Measurements from ENCODE around the gene NCK2. TPM values are rescaled to one million over a fixed set of nuclear protein-coding genes. Genes with fewer than 3 reads are reported as not detected.

The NCK2 gene
- total RNA-seq, 1 experiment from 2014 or later, result 45.4 TPM

GRCh38 chr2:105739944-105740530, 4.7 kb upstream of the NCK2 start:
- CTCF ChIA-PET, result no interaction called here
- Histone ChIP-seq H3K4me1 (ENCODE audit: insufficient read depth, low read length) (peaks cover 20% of the 10 kb centered on the region), H3K27ac (ENCODE audit: low read length) (no peak overlapping the region), H2AFZ (ENCODE audit: low read length) (no peak overlapping the region), H3K36me3 (ENCODE audit: low read depth, low read length) (no peaks in the 10 kb centered on the region), H4K20me1 (ENCODE audit: low read length) (no peaks in the 10 kb centered on the region), H3K9ac (ENCODE audit: low read length) (no peak overlapping the region), H3K4me2 (ENCODE audit: low read length) (no peak overlapping the region), H3K27me3 (ENCODE audit: low read length) (no peaks in the 10 kb centered on the region), H3K9me3 (ENCODE audit: low read length) (no peaks in the 10 kb centered on the region), H3K4me3 (ENCODE audit: low read length) (no peak overlapping the region), H3K9me2 (replicated peaks; ENCODE audit: low read length) (no peaks in the 10 kb centered on the region), H3F3A (ENCODE audit: low read length, unreplicated experiment) (no peaks in the 10 kb centered on the region), H3K79me2 (ENCODE audit: low read length) (no peaks in the 10 kb centered on the region)
- no peak for ATAC-seq
- POLR2A ChIA-PET (ENCODE audit: unreplicated experiment), result no interaction called here
- no peak for TF ChIP-seq EZH2 (IDR thresholded peaks at IDR 0.05; ENCODE audit: low read length, unreplicated experiment)
- TF ChIP-seq EZH2phosphoT487 (IDR thresholded peaks at IDR 0.05; ENCODE audit: borderline replicate concordance, low read length), result no peak
- TF ChIP-seq, protein P1, sequence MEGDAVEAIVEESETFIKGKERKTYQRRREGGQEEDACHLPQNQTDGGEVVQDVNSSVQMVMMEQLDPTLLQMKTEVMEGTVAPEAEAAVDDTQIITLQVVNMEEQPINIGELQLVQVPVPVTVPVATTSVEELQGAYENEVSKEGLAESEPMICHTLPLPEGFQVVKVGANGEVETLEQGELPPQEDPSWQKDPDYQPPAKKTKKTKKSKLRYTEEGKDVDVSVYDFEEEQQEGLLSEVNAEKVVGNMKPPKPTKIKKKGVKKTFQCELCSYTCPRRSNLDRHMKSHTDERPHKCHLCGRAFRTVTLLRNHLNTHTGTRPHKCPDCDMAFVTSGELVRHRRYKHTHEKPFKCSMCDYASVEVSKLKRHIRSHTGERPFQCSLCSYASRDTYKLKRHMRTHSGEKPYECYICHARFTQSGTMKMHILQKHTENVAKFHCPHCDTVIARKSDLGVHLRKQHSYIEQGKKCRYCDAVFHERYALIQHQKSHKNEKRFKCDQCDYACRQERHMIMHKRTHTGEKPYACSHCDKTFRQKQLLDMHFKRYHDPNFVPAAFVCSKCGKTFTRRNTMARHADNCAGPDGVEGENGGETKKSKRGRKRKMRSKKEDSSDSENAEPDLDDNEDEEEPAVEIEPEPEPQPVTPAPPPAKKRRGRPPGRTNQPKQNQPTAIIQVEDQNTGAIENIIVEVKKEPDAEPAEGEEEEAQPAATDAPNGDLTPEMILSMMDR (conservative IDR thresholded peaks at IDR 0.05; ENCODE audit: low read depth, low read length), result no peak
- DNase-seq, result no peak
- intact Hi-C loops (cut with micrococcal nuclease), result loop anchor here (5.0 kb wide), 1 partner anchor 113 kb away; no protein-coding TSS in a partner anchor
- no TSS peak for BruUV-seq (replicated peaks)

- intact Hi-C loops (cut with micrococcal nuclease), result loop anchor here (5.0 kb wide), 1 partner anchor 114 kb away; no protein-coding TSS in a partner anchor
- TF ChIP-seq, protein P1 (conservative IDR thresholded peaks at IDR 0.05; ENCODE audit: low read depth, low read length), result no peak
- TF ChIP-seq EZH2 (IDR thresholded peaks at IDR 0.05; ENCODE audit: low read length, unreplicated experiment) (no peak), EZH2phosphoT487 (IDR thresholded peaks at IDR 0.05; ENCODE audit: borderline replicate concordance, low read length) (no peak)
- Histone ChIP-seq H3K9me3 (ENCODE audit: low read length) (no peaks in the 10 kb centered on the region), H2AFZ (ENCODE audit: low read length) (no peak overlapping the region), H3F3A (ENCODE audit: low read length, unreplicated experiment) (no peaks in the 10 kb centered on the region), H3K4me2 (ENCODE audit: low read length) (no peak overlapping the region), H3K9me2 (replicated peaks; ENCODE audit: low read length) (no peaks in the 10 kb centered on the region), H3K36me3 (ENCODE audit: low read depth, low read length) (no peaks in the 10 kb centered on the region), H3K4me1 (ENCODE audit: insufficient read depth, low read length) (peaks cover 15% of the 10 kb centered on the region), H3K27ac (ENCODE audit: low read length) (no peak overlapping the region), H3K27me3 (ENCODE audit: low read length) (no peaks in the 10 kb centered on the region), H3K4me3 (ENCODE audit: low read length) (no peak overlapping the region), H4K20me1 (ENCODE audit: low read length) (no peaks in the 10 kb centered on the region), H3K9ac (ENCODE audit: low read length) (no peak overlapping the region), H3K79me2 (ENCODE audit: low read length) (peaks cover 10% of the 10 kb centered on the region)
- ATAC-seq (no peak), DNase-seq (no peak)
- POLR2A ChIA-PET (ENCODE audit: unreplicated experiment), result no interaction called here
- CTCF ChIA-PET, result no interaction called here
- no TSS peak for BruUV-seq (replicated peaks)
These were observed 3.5 kb upstream of the NCK2 start for GRCh38 chr2:105741174-105741573.

DNA sequence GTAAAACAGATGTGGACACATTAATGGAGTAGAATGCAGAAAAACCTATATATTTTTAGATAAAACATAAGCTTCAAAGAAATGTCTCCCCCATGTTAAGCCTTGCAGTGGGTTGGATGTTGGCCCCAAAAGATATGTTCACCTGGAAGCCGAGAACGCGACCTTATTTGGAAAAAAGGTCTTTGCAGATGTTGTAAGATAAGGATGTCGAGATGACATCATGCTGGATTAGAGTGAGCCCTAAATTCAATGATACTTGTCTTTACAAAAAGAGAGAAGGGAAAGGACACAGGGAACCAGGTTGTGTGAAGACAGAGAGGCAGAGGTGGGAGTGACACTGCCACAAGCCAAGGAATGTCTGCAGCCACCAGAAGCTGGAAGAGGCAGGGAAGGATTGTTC, 3.1 kb upstream of the NCK2 start:
- no peak for TF ChIP-seq EZH2phosphoT487 (IDR thresholded peaks at IDR 0.05; ENCODE audit: borderline replicate concordance, low read length)
- H3K27ac ChIP-seq (ENCODE audit: low read length), result no peak overlapping the region
- no TSS peak for BruUV-seq (replicated peaks)
- DNase-seq, result no peak
- ChIA-PET CTCF (no interaction called here), POLR2A (ENCODE audit: unreplicated experiment) (no interaction called here)
- H3K9ac ChIP-seq (ENCODE audit: low read length), result no peak overlapping the region
- intact Hi-C loops (cut with micrococcal nuclease), result loop anchor here (5.0 kb wide), 1 partner anchor 114 kb away; no protein-coding TSS in a partner anchor
- no peak overlapping the region for H3K4me2 ChIP-seq (ENCODE audit: low read length)
- H2AFZ ChIP-seq (ENCODE audit: low read length), result no peak overlapping the region
- no peaks in the 10 kb centered on the region for H3K9me3 ChIP-seq (ENCODE audit: low read length)
- H3F3A ChIP-seq (ENCODE audit: low read length, unreplicated experiment), result no peaks in the 10 kb centered on the region
- peaks cover 20% of the 10 kb centered on the region for H3K4me1 ChIP-seq (ENCODE audit: insufficient read depth, low read length)
- ATAC-seq, result no peak
- peaks cover 2% of the 10 kb centered on the region; the same call in 1 of the 2 replicates for H4K20me1 ChIP-seq (ENCODE audit: low read length)
- H3K4me3 ChIP-seq (ENCODE audit: low read length), result no peak overlapping the region
- no peaks in the 10 kb centered on the region for H3K36me3 ChIP-seq (ENCODE audit: low read depth, low read length)
- peaks cover 15% of the 10 kb centered on the region for H3K79me2 ChIP-seq (ENCODE audit: low read length)
- no peaks in the 10 kb centered on the region for H3K27me3 ChIP-seq (ENCODE audit: low read length)
- no peaks in the 10 kb centered on the region for H3K9me2 ChIP-seq (replicated peaks; ENCODE audit: low read length)
